SK-N-SH (cell line): ENCODE data around the gene PTGIR. TPM values are rescaled to one million over a fixed set of nuclear protein-coding genes. Genes with fewer than 3 reads are reported as not detected.

ENCODE experiments used
- EP300 ChIP-seq, 2 experiments: IDR thresholded peaks; 2 replicates each; pipeline versions ENCODE4 v1.4.0 to v1.6.1; 2012; ENCODE audit warnings: borderline replicate concordance in 1 of 2, low read depth in 1 of 2, low read length in 1 of 2
- FOXM1 ChIP-seq: IDR thresholded peaks from 2 replicates; pipeline ENCODE4 v1.4.0; 2012; ENCODE audit warnings: low read depth, mild to moderate bottlenecking
- GATA2 ChIP-seq: sonication (generic); formaldehyde crosslinking; IDR thresholded peaks from 2 replicates; pipeline ENCODE4 v1.5.0; 2020; ENCODE audit warnings: mild to moderate bottlenecking, missing genetic modification reagents
- MEF2A ChIP-seq: IDR thresholded peaks from 2 replicates; pipeline ENCODE4 v1.4.0; 2012; ENCODE audit warnings: low read depth, borderline replicate concordance
- NFIC ChIP-seq: IDR thresholded peaks from 2 replicates; pipeline ENCODE4 v1.4.0; 2012; ENCODE audit warnings: borderline replicate concordance
- RAD21 ChIP-seq: IDR thresholded peaks from 2 replicates; pipeline ENCODE4 v1.6.1; 2012; ENCODE audit warnings: mild to moderate bottlenecking, low read length
- RCOR1 ChIP-seq: fragments of 150-350 bp; IDR thresholded peaks from 2 replicates; pipeline ENCODE4 v1.6.1; 2017; ENCODE audit warnings: antibody characterized with exemption, low read length
- RFX5 ChIP-seq: IDR thresholded peaks from 2 replicates; pipeline ENCODE4 v1.6.1; 2012; ENCODE audit warnings: mild to moderate bottlenecking, improper control_type of control experiment, low read length
- TAF1 ChIP-seq: IDR thresholded peaks from 2 replicates; pipeline ENCODE4 v1.6.1; 2012; ENCODE audit warnings: low read depth, mild to moderate bottlenecking, low read length, moderate library complexity, borderline replicate concordance
- TEAD4 ChIP-seq: IDR thresholded peaks from 2 replicates; pipeline ENCODE4 v1.4.0; 2012; ENCODE audit warnings: mild to moderate bottlenecking, borderline replicate concordance; ENCODE audit not compliant: insufficient read depth
- ZBTB33 ChIP-seq: IDR thresholded peaks from 2 replicates; pipeline ENCODE4 v1.4.0; 2012; ENCODE audit warnings: low read depth, borderline replicate concordance
- polyA plus RNA-seq, 3 experiments: library from polyadenylated mRNA; depleted of rRNA; stranded (reverse); fragments of >200 nt; gene quantifications; 2 replicates each; pipeline ENCODE4 v1.2.3, GENCODE V29; 2012
- TF ChIP-seq, protein P1 (sequence below): fragments of 200-600 bp; sonication (generic); IDR thresholded peaks from 2 replicates; pipeline ENCODE4 v1.6.1; 2017; ENCODE audit warnings: antibody characterized with exemption, mild to moderate bottlenecking, moderate library complexity
- TF ChIP-seq, protein P2 (sequence below): fragments of 150-350 bp; IDR thresholded peaks from 2 replicates; pipeline ENCODE4 v1.6.1; 2016; ENCODE audit warnings: mild to moderate bottlenecking, low read depth, low read length
- TF ChIP-seq, protein P3 (sequence below): fragments of 150-350 bp; IDR thresholded peaks from 2 replicates; pipeline ENCODE4 v1.6.1; 2017; ENCODE audit warnings: antibody characterized with exemption, low read length, low read depth, borderline replicate concordance
- TF ChIP-seq, protein P4 (sequence below): IDR thresholded peaks from 2 replicates; pipeline ENCODE4 v1.6.1; 2012; ENCODE audit warnings: mild to moderate bottlenecking, low read depth, low read length, moderate library complexity
- TF ChIP-seq, protein P5 (sequence below): IDR thresholded peaks from 2 replicates; pipeline ENCODE4; 2012

The PTGIR gene
- polyA plus RNA-seq, 1 of the 3 experiments (the other 2 are of a cell fraction) = 2.5 TPM

DNA sequence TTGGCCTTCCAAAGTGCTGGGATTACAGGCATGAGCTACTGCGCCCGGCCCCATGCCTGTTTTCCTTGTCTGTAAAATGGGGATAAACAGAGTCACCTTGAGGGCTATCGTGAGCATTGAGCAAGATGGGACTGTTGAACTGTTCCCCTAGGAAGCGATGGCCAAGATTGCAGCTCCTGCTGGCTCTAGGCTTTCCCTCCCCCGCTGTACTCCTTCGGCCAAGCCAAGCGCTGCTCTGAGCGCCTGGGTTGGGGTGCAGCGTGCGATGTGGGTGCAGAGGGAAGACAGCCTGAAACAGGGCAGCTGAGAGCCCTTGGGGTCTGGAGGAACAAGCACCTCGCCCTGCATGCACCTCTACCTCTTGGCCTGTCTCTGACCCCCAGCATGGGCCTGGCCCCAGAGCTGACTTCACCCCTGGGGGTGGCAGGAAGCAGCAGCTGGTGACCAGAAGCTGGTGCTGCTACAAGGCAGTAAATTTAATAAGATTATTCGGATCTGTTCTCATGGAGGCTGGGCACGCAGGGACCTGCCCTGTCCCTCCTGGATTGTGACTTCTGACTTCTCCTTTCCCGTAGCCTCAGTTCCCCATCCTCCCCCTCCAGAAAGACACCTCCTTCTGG is 5.8 kb upstream of the PTGIR start (continued):
- TF ChIP-seq, protein P1, sequence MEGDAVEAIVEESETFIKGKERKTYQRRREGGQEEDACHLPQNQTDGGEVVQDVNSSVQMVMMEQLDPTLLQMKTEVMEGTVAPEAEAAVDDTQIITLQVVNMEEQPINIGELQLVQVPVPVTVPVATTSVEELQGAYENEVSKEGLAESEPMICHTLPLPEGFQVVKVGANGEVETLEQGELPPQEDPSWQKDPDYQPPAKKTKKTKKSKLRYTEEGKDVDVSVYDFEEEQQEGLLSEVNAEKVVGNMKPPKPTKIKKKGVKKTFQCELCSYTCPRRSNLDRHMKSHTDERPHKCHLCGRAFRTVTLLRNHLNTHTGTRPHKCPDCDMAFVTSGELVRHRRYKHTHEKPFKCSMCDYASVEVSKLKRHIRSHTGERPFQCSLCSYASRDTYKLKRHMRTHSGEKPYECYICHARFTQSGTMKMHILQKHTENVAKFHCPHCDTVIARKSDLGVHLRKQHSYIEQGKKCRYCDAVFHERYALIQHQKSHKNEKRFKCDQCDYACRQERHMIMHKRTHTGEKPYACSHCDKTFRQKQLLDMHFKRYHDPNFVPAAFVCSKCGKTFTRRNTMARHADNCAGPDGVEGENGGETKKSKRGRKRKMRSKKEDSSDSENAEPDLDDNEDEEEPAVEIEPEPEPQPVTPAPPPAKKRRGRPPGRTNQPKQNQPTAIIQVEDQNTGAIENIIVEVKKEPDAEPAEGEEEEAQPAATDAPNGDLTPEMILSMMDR = no peak
- TF ChIP-seq, protein P2, sequence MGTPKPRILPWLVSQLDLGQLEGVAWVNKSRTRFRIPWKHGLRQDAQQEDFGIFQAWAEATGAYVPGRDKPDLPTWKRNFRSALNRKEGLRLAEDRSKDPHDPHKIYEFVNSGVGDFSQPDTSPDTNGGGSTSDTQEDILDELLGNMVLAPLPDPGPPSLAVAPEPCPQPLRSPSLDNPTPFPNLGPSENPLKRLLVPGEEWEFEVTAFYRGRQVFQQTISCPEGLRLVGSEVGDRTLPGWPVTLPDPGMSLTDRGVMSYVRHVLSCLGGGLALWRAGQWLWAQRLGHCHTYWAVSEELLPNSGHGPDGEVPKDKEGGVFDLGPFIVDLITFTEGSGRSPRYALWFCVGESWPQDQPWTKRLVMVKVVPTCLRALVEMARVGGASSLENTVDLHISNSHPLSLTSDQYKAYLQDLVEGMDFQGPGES = no peak
- TF ChIP-seq RAD21 (no peak), TEAD4 (no peak), ZBTB33 (no peak), MEF2A (no peak), NFIC (no peak), TAF1 (no peak), FOXM1 (no peak), EP300 (IDR thresholded peaks at IDR 0.05; ENCODE audit: borderline replicate concordance in 1 of 2, low read depth in 1 of 2, low read length in 1 of 2) (peak in 1 of 2 experiments; percentile 95; a peak in 2 of 4 replicates), RFX5 (no peak), RCOR1 (peak; percentile 88), GATA2 (CRISPR knock-in tag) (peak; percentile 57; the same call in 1 of the 2 replicates)
- TF ChIP-seq, protein P3, sequence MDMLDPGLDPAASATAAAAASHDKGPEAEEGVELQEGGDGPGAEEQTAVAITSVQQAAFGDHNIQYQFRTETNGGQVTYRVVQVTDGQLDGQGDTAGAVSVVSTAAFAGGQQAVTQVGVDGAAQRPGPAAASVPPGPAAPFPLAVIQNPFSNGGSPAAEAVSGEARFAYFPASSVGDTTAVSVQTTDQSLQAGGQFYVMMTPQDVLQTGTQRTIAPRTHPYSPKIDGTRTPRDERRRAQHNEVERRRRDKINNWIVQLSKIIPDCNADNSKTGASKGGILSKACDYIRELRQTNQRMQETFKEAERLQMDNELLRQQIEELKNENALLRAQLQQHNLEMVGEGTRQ = no peak
- TF ChIP-seq, protein P4, sequence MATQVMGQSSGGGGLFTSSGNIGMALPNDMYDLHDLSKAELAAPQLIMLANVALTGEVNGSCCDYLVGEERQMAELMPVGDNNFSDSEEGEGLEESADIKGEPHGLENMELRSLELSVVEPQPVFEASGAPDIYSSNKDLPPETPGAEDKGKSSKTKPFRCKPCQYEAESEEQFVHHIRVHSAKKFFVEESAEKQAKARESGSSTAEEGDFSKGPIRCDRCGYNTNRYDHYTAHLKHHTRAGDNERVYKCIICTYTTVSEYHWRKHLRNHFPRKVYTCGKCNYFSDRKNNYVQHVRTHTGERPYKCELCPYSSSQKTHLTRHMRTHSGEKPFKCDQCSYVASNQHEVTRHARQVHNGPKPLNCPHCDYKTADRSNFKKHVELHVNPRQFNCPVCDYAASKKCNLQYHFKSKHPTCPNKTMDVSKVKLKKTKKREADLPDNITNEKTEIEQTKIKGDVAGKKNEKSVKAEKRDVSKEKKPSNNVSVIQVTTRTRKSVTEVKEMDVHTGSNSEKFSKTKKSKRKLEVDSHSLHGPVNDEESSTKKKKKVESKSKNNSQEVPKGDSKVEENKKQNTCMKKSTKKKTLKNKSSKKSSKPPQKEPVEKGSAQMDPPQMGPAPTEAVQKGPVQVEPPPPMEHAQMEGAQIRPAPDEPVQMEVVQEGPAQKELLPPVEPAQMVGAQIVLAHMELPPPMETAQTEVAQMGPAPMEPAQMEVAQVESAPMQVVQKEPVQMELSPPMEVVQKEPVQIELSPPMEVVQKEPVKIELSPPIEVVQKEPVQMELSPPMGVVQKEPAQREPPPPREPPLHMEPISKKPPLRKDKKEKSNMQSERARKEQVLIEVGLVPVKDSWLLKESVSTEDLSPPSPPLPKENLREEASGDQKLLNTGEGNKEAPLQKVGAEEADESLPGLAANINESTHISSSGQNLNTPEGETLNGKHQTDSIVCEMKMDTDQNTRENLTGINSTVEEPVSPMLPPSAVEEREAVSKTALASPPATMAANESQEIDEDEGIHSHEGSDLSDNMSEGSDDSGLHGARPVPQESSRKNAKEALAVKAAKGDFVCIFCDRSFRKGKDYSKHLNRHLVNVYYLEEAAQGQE = no peak
- TF ChIP-seq, protein P5, sequence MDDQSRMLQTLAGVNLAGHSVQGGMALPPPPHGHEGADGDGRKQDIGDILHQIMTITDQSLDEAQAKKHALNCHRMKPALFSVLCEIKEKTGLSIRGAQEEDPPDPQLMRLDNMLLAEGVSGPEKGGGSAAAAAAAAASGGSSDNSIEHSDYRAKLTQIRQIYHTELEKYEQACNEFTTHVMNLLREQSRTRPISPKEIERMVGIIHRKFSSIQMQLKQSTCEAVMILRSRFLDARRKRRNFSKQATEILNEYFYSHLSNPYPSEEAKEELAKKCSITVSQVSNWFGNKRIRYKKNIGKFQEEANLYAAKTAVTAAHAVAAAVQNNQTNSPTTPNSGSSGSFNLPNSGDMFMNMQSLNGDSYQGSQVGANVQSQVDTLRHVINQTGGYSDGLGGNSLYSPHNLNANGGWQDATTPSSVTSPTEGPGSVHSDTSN = no peak
